HL-60 (cell line): Measurements from ENCODE around the gene MUC21.

Experiments
- DNase-seq, 2 experiments: peaks; one replicate each; pipeline ENCODE4 v3.0.0-alpha.2; 2010 to 2020; ENCODE audit warnings: low read depth in 1 of 2, low spot score in 1 of 2
- H3K27ac ChIP-seq: fragments of 250-450 bp; sonication (Bioruptor Pico); replicated peaks from 2 replicates; pipeline ENCODE4 v1.5.1; 2020; ENCODE audit warnings: mild to moderate bottlenecking, moderate library complexity
- H3K27me3 ChIP-seq: fragments of 250-450 bp; sonication (Bioruptor Pico); 2 replicates; pipeline ENCODE4 v1.5.1; 2021; ENCODE audit warnings: mild to moderate bottlenecking, moderate library complexity; ENCODE audit not compliant: insufficient read depth, poor library complexity, severe bottlenecking
- H3K4me3 ChIP-seq: replicated peaks from 2 replicates; pipeline ENCODE4 v1.5.1; 2011; ENCODE audit warnings: mild to moderate bottlenecking, control low read depth, low read length; ENCODE audit not compliant: insufficient read depth
- CTCF ChIP-seq: IDR thresholded peaks from one replicate; pipeline ENCODE4 v1.5.1; 2011; ENCODE audit warnings: low read length, control low read depth, inconsistent platforms; ENCODE audit not compliant: insufficient read depth
- GABPA ChIP-seq: IDR thresholded peaks from 2 replicates; pipeline ENCODE4 v1.6.1; 2012; ENCODE audit warnings: low read depth
- POLR2AphosphoS5 ChIP-seq: IDR thresholded peaks from 2 replicates; pipeline ENCODE4 v1.6.1; 2012; ENCODE audit warnings: low read depth
- REST ChIP-seq: IDR thresholded peaks from 2 replicates; pipeline ENCODE4 v1.6.1; 2012; ENCODE audit warnings: low read depth; ENCODE audit not compliant: insufficient replicate concordance
- SPI1 ChIP-seq: IDR thresholded peaks from 2 replicates; pipeline ENCODE4 v1.6.1; 2012; ENCODE audit warnings: low read depth, mild to moderate bottlenecking, borderline replicate concordance

MUC21 gene

GRCh38 chr6:30988209-30988825 lies 4.8 kb downstream of the MUC21 start:
- Histone ChIP-seq H3K4me3 (no peak overlapping the region), H3K27me3 (no peaks in the 10 kb centered on the region), H3K27ac (no peak overlapping the region)
- TF ChIP-seq POLR2AphosphoS5: no peak
- TF ChIP-seq GABPA: no peak
- TF ChIP-seq SPI1: no peak
- TF ChIP-seq REST: no peak
- no peak for TF ChIP-seq CTCF
- no peak for DNase-seq

GRCh38 chr6:30990422-30991086 lies 7.0 kb downstream of the MUC21 start:
- TF ChIP-seq GABPA (no peak), SPI1 (no peak), REST (no peak), CTCF (no peak), POLR2AphosphoS5 (no peak)
- no peaks in the 10 kb centered on the region for H3K27me3 ChIP-seq
- H3K27ac ChIP-seq: no peak overlapping the region
- no peak for DNase-seq
- no peak overlapping the region for H3K4me3 ChIP-seq

GRCh38 chr6:30991891-30992290 lies 8.4 kb downstream of the MUC21 start:
- Histone ChIP-seq H3K27me3 (no peaks in the 10 kb centered on the region), H3K4me3 (no peak overlapping the region), H3K27ac (no peak overlapping the region)
- TF ChIP-seq CTCF (no peak), REST (no peak), GABPA (no peak)
- no peak for DNase-seq
